K562 (cell line): ENCODE measurements around the gene SLC38A11. TPM values are rescaled to one million over a fixed set of nuclear protein-coding genes. Genes with fewer than 3 reads are reported as not detected.

Experiments used
- ATAC-seq: fragments of 200-7000 bp; cut with Tn5 transposase; 3 replicates; pipeline ENCODE4 v1.9.1; 2020; ENCODE audit warnings: moderate library complexity
- BruUV-seq: library from RNA; stranded (reverse); fragments of 400-500 nt; replicated peaks from 2 replicates; lab custom pipeline; 2021; lab: Mats Ljungman, UMichigan
- CTCF ChIA-PET: fragments of 300-600 bp; formaldehyde crosslinking; extraction: SDS; loops from one replicate; lab custom pipeline; 2021; ENCODE audit warnings: low intra/inter-chr PET ratio; lab: Yijun Ruan, JAX
- POLR2A ChIA-PET: fragments of 300-600, 350-650 bp; sonication (Branson Sonifier 250); formaldehyde crosslinking; extraction: SDS; loops from one replicate; lab custom pipeline; 2021; ENCODE audit warnings: antibody characterized with exemption, inconsistent platforms; lab: Yijun Ruan, JAX
- DNase-seq, 4 experiments: peaks; one replicate each; pipeline versions ENCODE4 v3.0.0 to v3.0.0-alpha.2; 2011 to 2018; ENCODE audit warnings: low spot score in 3 of 4, mixed read lengths in 3 of 4; ENCODE audit errors: extremely low read depth in 1 of 4
- FAIRE-seq: peaks from 2 replicates; lab custom pipeline; 2011; peaks lifted over from hg19 to GRCh38; lab: Jason Lieb, UNC
- H2AFZ ChIP-seq: 2 replicates; pipeline ENCODE4 v1.6.0; 2011; ENCODE audit warnings: low read depth, low read length, control low read depth, inconsistent platforms
- H3K27ac ChIP-seq: fragments of 200-600 bp; 3 replicates; pipeline ENCODE4 v1.8.0; 2011; ENCODE audit warnings: low read depth, mild to moderate bottlenecking, control low read depth, inconsistent platforms, low read length, moderate library complexity, mixed read lengths; ENCODE audit errors: extremely low read depth
- H3K27me3 ChIP-seq, 2 experiments: fragments of 300-600 bp in 1 of 2; 2 replicates in 1 of 2; 3 replicates in 1 of 2; pipeline versions ENCODE4 v1.6.0 to v1.8.0; 2011; ENCODE audit warnings: inconsistent platforms in 2 of 2, low read length in 2 of 2, mild to moderate bottlenecking in 1 of 2, mixed read lengths in 1 of 2, moderate library complexity in 1 of 2; ENCODE audit not compliant: control insufficient read depth in 2 of 2, insufficient read depth in 2 of 2
- H3K36me3 ChIP-seq: fragments of 300-600 bp; 3 replicates; pipeline ENCODE4 v1.8.0; 2011; ENCODE audit warnings: mild to moderate bottlenecking, low read length, inconsistent platforms; ENCODE audit not compliant: control insufficient read depth, insufficient read depth
- H3K4me1 ChIP-seq, 2 experiments: fragments of 200-600 bp in 1 of 2; replicated peaks in 1 of 2; 2 replicates in 1 of 2; 3 replicates in 1 of 2; pipeline versions ENCODE4 v1.5.1 to v1.8.0; 2011; ENCODE audit warnings: inconsistent platforms in 2 of 2, low read length in 2 of 2, mild to moderate bottlenecking in 1 of 2, mixed read lengths in 1 of 2, moderate library complexity in 1 of 2; ENCODE audit not compliant: control insufficient read depth in 2 of 2, insufficient read depth in 2 of 2
- H3K4me2 ChIP-seq: 2 replicates; pipeline ENCODE4 v1.6.1; 2011; ENCODE audit warnings: low read length, control low read depth, inconsistent platforms, mixed read lengths; ENCODE audit not compliant: insufficient read depth
- H3K4me3 ChIP-seq: fragments of 200-600 bp; sonication (generic), shearing (Covaris generic); 2 replicates; pipeline ENCODE4 v1.5.1; 2016; ENCODE audit warnings: control low read depth, inconsistent platforms
- H3K79me2 ChIP-seq: fragments of 200-600 bp; 3 replicates; pipeline ENCODE4 v1.8.0; 2011; ENCODE audit warnings: low read length, inconsistent platforms; ENCODE audit not compliant: control insufficient read depth, insufficient read depth
- H3K9ac ChIP-seq, 2 experiments: 2 replicates each; pipeline versions ENCODE4 v1.6.0 to v1.6.1; 2011; ENCODE audit warnings: low read depth in 2 of 2, low read length in 2 of 2, control low read depth in 1 of 2, inconsistent platforms in 1 of 2, mild to moderate bottlenecking in 1 of 2, mixed read lengths in 1 of 2; ENCODE audit not compliant: insufficient read depth in 1 of 2
- H3K9me1 ChIP-seq: one replicate; pipeline ENCODE4 v1.6.0; 2011; ENCODE audit warnings: inconsistent platforms, mild to moderate bottlenecking, low read length, moderate library complexity; ENCODE audit not compliant: control insufficient read depth, insufficient read depth
- H3K9me3 ChIP-seq: replicated peaks from 2 replicates; pipeline ENCODE4 v1.5.1; 2011; ENCODE audit warnings: low read depth, low read length, inconsistent platforms; ENCODE audit not compliant: control insufficient read depth, insufficient read depth
- H4K20me1 ChIP-seq: replicated peaks from 2 replicates; pipeline ENCODE4 v1.6.1; 2011; ENCODE audit warnings: low read length, inconsistent platforms, mixed read lengths; ENCODE audit not compliant: control insufficient read depth, insufficient read depth
- BDP1 ChIP-seq: IDR thresholded peaks from 3 replicates; pipeline ENCODE4 v1.6.1; 2011; ENCODE audit not compliant: insufficient read length, insufficient read depth
- HES1 ChIP-seq: fragments of 450-650 bp; IDR thresholded peaks from 2 replicates; pipeline ENCODE4 v1.6.1; 2016; ENCODE audit warnings: low read depth, mild to moderate bottlenecking, moderate library complexity
- RBM22 ChIP-seq: fragments of 200-400 bp; formaldehyde crosslinking; IDR thresholded peaks from 2 replicates; pipeline ENCODE4 v1.6.1; 2018; ENCODE audit warnings: low read length, low read depth; ENCODE audit not compliant: poor library complexity, severe bottlenecking
- SMAD2 ChIP-seq: fragments of 150-350 bp; IDR thresholded peaks from 2 replicates; pipeline ENCODE4 v1.6.1; 2014; ENCODE audit warnings: low read depth, mild to moderate bottlenecking, low read length
- TCF3 ChIP-seq: sonication (generic); formaldehyde crosslinking; IDR thresholded peaks from 2 replicates; pipeline ENCODE4 v1.4.0; 2020; ENCODE audit warnings: mild to moderate bottlenecking, missing genetic modification reagents
- ZNF12 ChIP-seq: sonication (generic); formaldehyde crosslinking; IDR thresholded peaks from 2 replicates; pipeline ENCODE4 v1.4.0; 2020; ENCODE audit warnings: mild to moderate bottlenecking, missing genetic modification reagents
- ZNF280B ChIP-seq: fragments of 250-450 bp; sonication (Bioruptor Pico); IDR thresholded peaks from 2 replicates; pipeline ENCODE4 v1.5.1; 2021; ENCODE audit warnings: mild to moderate bottlenecking
- WGBS: fragments of 100-300 bp; shearing (Covaris generic); methylation state at CpG from one replicate; pipeline ENCODE4 v1.1.6; 2016; ENCODE audit warnings: low coverage, mixed read lengths; ENCODE audit not compliant: insufficient coverage; ENCODE audit errors: missing lambda C conversion rate; 5-methylcytosine and 5-hydroxymethylcytosine counted together
- in situ Hi-C: fragments of 300-500 bp; cut with MboI; formaldehyde crosslinking; loops from 4 replicates; pipeline ENCODE4 v1.15.0; 2018; ENCODE audit warnings: inconsistent platforms, mixed read lengths
- intact Hi-C: fragments of 100-400 bp; cut with micrococcal nuclease; formaldehyde crosslinking; loops from 2 replicates; pipeline ENCODE4 v1.14.2; 2022
- polyA plus RNA-seq, 8 experiments: library from polyadenylated mRNA; depleted of rRNA in 4 of 8; stranded (reverse) in 5 of 8; unstranded in 3 of 8; fragments of >200 nt; fragmentation: Nextera tagmentation in 2 of 8; fragmentation: Illumina TruSeq in 1 of 8; extraction: Ambion mirVana in 2 of 8; extraction: Trizol in 1 of 8; gene quantifications; 2 replicates each; pipeline versions ENCODE4 v1.2.1 to v1.2.3, GENCODE V29; 2011 to 2014; ENCODE audit warnings: inconsistent platforms in 1 of 8, missing spikeins in 1 of 8
- total RNA-seq, 7 experiments: library from RNA; depleted of rRNA in 6 of 7; stranded (reverse); fragments of >200 nt in 6 of 7; fragmentation: Illumina TruSeq in 2 of 7; extraction: Trizol in 2 of 7; gene quantifications; 2 replicates each; pipeline versions ENCODE4 v1.2.1 to v1.2.3, GENCODE V29; 2011 to 2021; ENCODE audit warnings: low replicate concordance in 1 of 7
- TF ChIP-seq, protein P1 (sequence below): sonication (generic); formaldehyde crosslinking; IDR thresholded peaks from 2 replicates; pipeline ENCODE4 v1.5.0; 2020; ENCODE audit warnings: missing genetic modification reagents
- TF ChIP-seq, protein P2 (sequence below): fragments of 200-800 bp; sonication (Bioruptor generic); IDR thresholded peaks from 2 replicates; pipeline ENCODE4 v1.6.1; 2016; ENCODE audit warnings: missing genetic modification characterization, missing compliant biosample characterization

Gene SLC38A11
- total and polyA plus RNA-seq, 9 of the 15 experiments (the other 6 are each of a cell fraction or from before 2014, with no cell fraction given) = not detected

DNA sequence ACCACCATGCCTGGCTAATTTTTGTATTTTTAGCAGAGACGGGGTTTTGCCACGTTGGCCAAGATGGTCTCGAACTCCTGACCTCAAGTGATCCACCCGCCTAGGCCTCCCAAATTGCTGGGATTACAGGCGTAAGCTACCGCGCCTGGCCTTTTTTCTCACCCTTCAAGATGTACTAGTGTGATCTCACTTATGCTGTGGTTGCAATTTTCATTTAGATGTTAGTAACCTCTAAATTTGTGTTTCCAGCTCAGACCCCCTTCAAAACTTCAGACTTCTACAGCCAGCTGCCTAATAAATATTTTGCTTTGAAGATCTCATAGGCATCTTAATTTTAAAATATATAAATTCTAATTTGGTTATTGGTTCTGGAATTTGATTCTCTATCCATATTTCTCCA lies 8.0 kb downstream of the SLC38A11 start (continued):
- TF ChIP-seq ZNF280B (no peak), BDP1 (no peak)

- Histone ChIP-seq H3K4me1 (no peaks in the 10 kb centered on the region), H3K9me3 (no peaks in the 10 kb centered on the region), H3K27me3 (no peaks in the 10 kb centered on the region), H3K27ac (no peak overlapping the region), H3K4me3 (no peak overlapping the region), H2AFZ (no peak overlapping the region), H3K36me3 (no peaks in the 10 kb centered on the region), H3K79me2 (no peaks in the 10 kb centered on the region), H4K20me1 (no peaks in the 10 kb centered on the region), H3K4me2 (no peak overlapping the region), H3K9ac (no peak overlapping the region), H3K9me1 (no peaks in the 10 kb centered on the region)
- FAIRE-seq (no peak), ATAC-seq (no peak), DNase-seq (no peak)
- in situ Hi-C loops (no loop called here), intact Hi-C loops (no loop called here)
- ChIA-PET POLR2A (no interaction called here), CTCF (no interaction called here)
- 0% methylated on average over 1 of the region's 1 CpG for WGBS
- BruUV-seq = no TSS peak
- TF ChIP-seq TCF3 = no peak
- TF ChIP-seq, protein P1, sequence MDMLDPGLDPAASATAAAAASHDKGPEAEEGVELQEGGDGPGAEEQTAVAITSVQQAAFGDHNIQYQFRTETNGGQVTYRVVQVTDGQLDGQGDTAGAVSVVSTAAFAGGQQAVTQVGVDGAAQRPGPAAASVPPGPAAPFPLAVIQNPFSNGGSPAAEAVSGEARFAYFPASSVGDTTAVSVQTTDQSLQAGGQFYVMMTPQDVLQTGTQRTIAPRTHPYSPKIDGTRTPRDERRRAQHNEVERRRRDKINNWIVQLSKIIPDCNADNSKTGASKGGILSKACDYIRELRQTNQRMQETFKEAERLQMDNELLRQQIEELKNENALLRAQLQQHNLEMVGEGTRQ (CRISPR knock-in tag) = no peak
- no peak for TF ChIP-seq SMAD2
- TF ChIP-seq RBM22 = no peak
- TF ChIP-seq, protein P2, sequence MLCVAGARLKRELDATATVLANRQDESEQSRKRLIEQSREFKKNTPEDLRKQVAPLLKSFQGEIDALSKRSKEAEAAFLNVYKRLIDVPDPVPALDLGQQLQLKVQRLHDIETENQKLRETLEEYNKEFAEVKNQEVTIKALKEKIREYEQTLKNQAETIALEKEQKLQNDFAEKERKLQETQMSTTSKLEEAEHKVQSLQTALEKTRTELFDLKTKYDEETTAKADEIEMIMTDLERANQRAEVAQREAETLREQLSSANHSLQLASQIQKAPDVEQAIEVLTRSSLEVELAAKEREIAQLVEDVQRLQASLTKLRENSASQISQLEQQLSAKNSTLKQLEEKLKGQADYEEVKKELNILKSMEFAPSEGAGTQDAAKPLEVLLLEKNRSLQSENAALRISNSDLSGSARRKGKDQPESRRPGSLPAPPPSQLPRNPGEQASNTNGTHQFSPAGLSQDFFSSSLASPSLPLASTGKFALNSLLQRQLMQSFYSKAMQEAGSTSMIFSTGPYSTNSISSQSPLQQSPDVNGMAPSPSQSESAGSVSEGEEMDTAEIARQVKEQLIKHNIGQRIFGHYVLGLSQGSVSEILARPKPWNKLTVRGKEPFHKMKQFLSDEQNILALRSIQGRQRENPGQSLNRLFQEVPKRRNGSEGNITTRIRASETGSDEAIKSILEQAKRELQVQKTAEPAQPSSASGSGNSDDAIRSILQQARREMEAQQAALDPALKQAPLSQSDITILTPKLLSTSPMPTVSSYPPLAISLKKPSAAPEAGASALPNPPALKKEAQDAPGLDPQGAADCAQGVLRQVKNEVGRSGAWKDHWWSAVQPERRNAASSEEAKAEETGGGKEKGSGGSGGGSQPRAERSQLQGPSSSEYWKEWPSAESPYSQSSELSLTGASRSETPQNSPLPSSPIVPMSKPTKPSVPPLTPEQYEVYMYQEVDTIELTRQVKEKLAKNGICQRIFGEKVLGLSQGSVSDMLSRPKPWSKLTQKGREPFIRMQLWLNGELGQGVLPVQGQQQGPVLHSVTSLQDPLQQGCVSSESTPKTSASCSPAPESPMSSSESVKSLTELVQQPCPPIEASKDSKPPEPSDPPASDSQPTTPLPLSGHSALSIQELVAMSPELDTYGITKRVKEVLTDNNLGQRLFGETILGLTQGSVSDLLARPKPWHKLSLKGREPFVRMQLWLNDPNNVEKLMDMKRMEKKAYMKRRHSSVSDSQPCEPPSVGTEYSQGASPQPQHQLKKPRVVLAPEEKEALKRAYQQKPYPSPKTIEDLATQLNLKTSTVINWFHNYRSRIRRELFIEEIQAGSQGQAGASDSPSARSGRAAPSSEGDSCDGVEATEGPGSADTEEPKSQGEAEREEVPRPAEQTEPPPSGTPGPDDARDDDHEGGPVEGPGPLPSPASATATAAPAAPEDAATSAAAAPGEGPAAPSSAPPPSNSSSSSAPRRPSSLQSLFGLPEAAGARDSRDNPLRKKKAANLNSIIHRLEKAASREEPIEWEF (CRISPR knock-in tag) = no peak
- TF ChIP-seq HES1 = no peak
- no peak for TF ChIP-seq ZNF12
Observed at GRCh38 chr2:164943289-164943688, 12.0 kb downstream of the SLC38A11 start.
